ENCODE measurements around the gene PRR16.
"Not testable (repeated sequence)": the region's sequence is repeated elsewhere in the genome, so short reads cannot be mapped to it uniquely, and the experiment has no call there.

PRR16 gene

GRCh38 chr5:120463991-120464626, at the start of gene PRR16:
TSS of gene PRR16 (plus strand) at chr5:120464300.
- Histone ChIP-seq H3K4me1 (ENCODE audit: control insufficient read depth, insufficient read depth, low read length, unreplicated experiment) (peaks cover 30% of the 10 kb centered on the region), H3K27ac (ENCODE audit: low read depth, low read length) (peak within 1 kb of the TSS; percentile 35; the same call in 1 of the 2 replicates), H2AFZ (ENCODE audit: low read length, unreplicated experiment) (peak within 1 kb of the TSS; percentile 95), H3K79me2 (ENCODE audit: control insufficient read depth, insufficient read depth, low read length, unreplicated experiment) (peaks cover 49% of the 10 kb centered on the region), H3K36me3 (ENCODE audit: insufficient read depth, low read length) (no peaks in the 10 kb centered on the region), H3K27me3 (ENCODE audit: insufficient read depth, low read length) (no peaks in the 10 kb centered on the region), H3K4me3 (ENCODE audit: low read depth, low read length) (peak within 1 kb of the TSS; percentile 96)

- H3K79me2 ChIP-seq (ENCODE audit: control insufficient read depth, insufficient read depth, low read length, unreplicated experiment): no peaks in the 10 kb centered on the region
- no peaks in the 10 kb centered on the region for H3K36me3 ChIP-seq (ENCODE audit: insufficient read depth, low read length)
- H2AFZ ChIP-seq (ENCODE audit: low read length, unreplicated experiment): peak overlapping the region; percentile 89
- no peak overlapping the region for H3K27ac ChIP-seq (ENCODE audit: low read depth, low read length)
- H3K4me3 ChIP-seq (ENCODE audit: low read depth, low read length): no peak overlapping the region; the same call in 1 of the 2 replicates
- peaks cover 11% of the 10 kb centered on the region for H3K4me1 ChIP-seq (ENCODE audit: control insufficient read depth, insufficient read depth, low read length, unreplicated experiment)
- no peaks in the 10 kb centered on the region for H3K27me3 ChIP-seq (ENCODE audit: insufficient read depth, low read length)
Measured at GRCh38 chr5:120415985-120416384, 48.1 kb upstream of the PRR16 start.

GRCh38 chr5:120419127-120419526, 45.0 kb upstream of the PRR16 start:
- H3K27me3 ChIP-seq (ENCODE audit: insufficient read depth, low read length): no peaks in the 10 kb centered on the region
- H2AFZ ChIP-seq (ENCODE audit: low read length, unreplicated experiment): no peak overlapping the region
- H3K4me3 ChIP-seq (ENCODE audit: low read depth, low read length): no peak overlapping the region
- no peak overlapping the region for H3K27ac ChIP-seq (ENCODE audit: low read depth, low read length)
- no peaks in the 10 kb centered on the region for H3K36me3 ChIP-seq (ENCODE audit: insufficient read depth, low read length)
- no peaks in the 10 kb centered on the region for H3K79me2 ChIP-seq (ENCODE audit: control insufficient read depth, insufficient read depth, low read length, unreplicated experiment)
- H3K4me1 ChIP-seq (ENCODE audit: control insufficient read depth, insufficient read depth, low read length, unreplicated experiment): peaks cover 11% of the 10 kb centered on the region

GRCh38 chr5:120426633-120427275, 37.3 kb upstream of the PRR16 start:
- H3K4me3 ChIP-seq (ENCODE audit: low read depth, low read length); H3K27ac ChIP-seq (ENCODE audit: low read depth, low read length); H3K36me3 ChIP-seq (ENCODE audit: insufficient read depth, low read length); H3K79me2 ChIP-seq (ENCODE audit: control insufficient read depth, insufficient read depth, low read length, unreplicated experiment); H3K4me1 ChIP-seq (ENCODE audit: control insufficient read depth, insufficient read depth, low read length, unreplicated experiment); H2AFZ ChIP-seq (ENCODE audit: low read length, unreplicated experiment); H3K27me3 ChIP-seq (ENCODE audit: insufficient read depth, low read length): not testable (repeated sequence)

GRCh38 chr5:120430572-120430971, 33.5 kb upstream of the PRR16 start:
- no peak overlapping the region for H3K27ac ChIP-seq (ENCODE audit: low read depth, low read length)
- H3K36me3 ChIP-seq (ENCODE audit: insufficient read depth, low read length): no peaks in the 10 kb centered on the region
- no peaks in the 10 kb centered on the region for H3K79me2 ChIP-seq (ENCODE audit: control insufficient read depth, insufficient read depth, low read length, unreplicated experiment)
- no peaks in the 10 kb centered on the region for H3K27me3 ChIP-seq (ENCODE audit: insufficient read depth, low read length)
- no peak overlapping the region for H2AFZ ChIP-seq (ENCODE audit: low read length, unreplicated experiment)
- no peaks in the 10 kb centered on the region for H3K4me1 ChIP-seq (ENCODE audit: control insufficient read depth, insufficient read depth, low read length, unreplicated experiment)
- no peak overlapping the region for H3K4me3 ChIP-seq (ENCODE audit: low read depth, low read length)

- Histone ChIP-seq H3K79me2 (ENCODE audit: control insufficient read depth, insufficient read depth, low read length, unreplicated experiment) (no peaks in the 10 kb centered on the region), H3K36me3 (ENCODE audit: insufficient read depth, low read length) (no peaks in the 10 kb centered on the region), H3K4me3 (ENCODE audit: low read depth, low read length) (no peak overlapping the region), H3K4me1 (ENCODE audit: control insufficient read depth, insufficient read depth, low read length, unreplicated experiment) (peaks cover 4% of the 10 kb centered on the region), H2AFZ (ENCODE audit: low read length, unreplicated experiment) (no peak overlapping the region), H3K27me3 (ENCODE audit: insufficient read depth, low read length) (no peaks in the 10 kb centered on the region), H3K27ac (ENCODE audit: low read depth, low read length) (no peak overlapping the region)
Measured at GRCh38 chr5:120432861-120433260, 31.2 kb upstream of the PRR16 start.

- H3K27me3 ChIP-seq (ENCODE audit: insufficient read depth, low read length): no peaks in the 10 kb centered on the region
- H3K4me3 ChIP-seq (ENCODE audit: low read depth, low read length): no peak overlapping the region
- peaks cover 4% of the 10 kb centered on the region for H3K4me1 ChIP-seq (ENCODE audit: control insufficient read depth, insufficient read depth, low read length, unreplicated experiment)
- no peak overlapping the region for H2AFZ ChIP-seq (ENCODE audit: low read length, unreplicated experiment)
- H3K79me2 ChIP-seq (ENCODE audit: control insufficient read depth, insufficient read depth, low read length, unreplicated experiment): no peaks in the 10 kb centered on the region
- no peak overlapping the region for H3K27ac ChIP-seq (ENCODE audit: low read depth, low read length)
- no peaks in the 10 kb centered on the region for H3K36me3 ChIP-seq (ENCODE audit: insufficient read depth, low read length)
Measured at GRCh38 chr5:120435129-120435528, 29.0 kb upstream of the PRR16 start.

GRCh38 chr5:120436996-120437395, 27.1 kb upstream of the PRR16 start:
- Histone ChIP-seq H3K27me3 (ENCODE audit: insufficient read depth, low read length) (no peaks in the 10 kb centered on the region), H3K4me3 (ENCODE audit: low read depth, low read length) (no peak overlapping the region), H3K27ac (ENCODE audit: low read depth, low read length) (no peak overlapping the region), H3K79me2 (ENCODE audit: control insufficient read depth, insufficient read depth, low read length, unreplicated experiment) (no peaks in the 10 kb centered on the region), H3K4me1 (ENCODE audit: control insufficient read depth, insufficient read depth, low read length, unreplicated experiment) (peaks cover 4% of the 10 kb centered on the region), H3K36me3 (ENCODE audit: insufficient read depth, low read length) (no peaks in the 10 kb centered on the region), H2AFZ (ENCODE audit: low read length, unreplicated experiment) (peak overlapping the region; percentile 39)

- Histone ChIP-seq H3K27ac (ENCODE audit: low read depth, low read length) (no peak overlapping the region), H3K36me3 (ENCODE audit: insufficient read depth, low read length) (no peaks in the 10 kb centered on the region), H3K4me1 (ENCODE audit: control insufficient read depth, insufficient read depth, low read length, unreplicated experiment) (peaks cover 24% of the 10 kb centered on the region), H3K4me3 (ENCODE audit: low read depth, low read length) (no peak overlapping the region), H3K27me3 (ENCODE audit: insufficient read depth, low read length) (no peaks in the 10 kb centered on the region), H3K79me2 (ENCODE audit: control insufficient read depth, insufficient read depth, low read length, unreplicated experiment) (no peaks in the 10 kb centered on the region), H2AFZ (ENCODE audit: low read length, unreplicated experiment) (no peak overlapping the region)
Measured at GRCh38 chr5:120442694-120443093, 21.4 kb upstream of the PRR16 start.

- no peak overlapping the region for H3K27ac ChIP-seq (ENCODE audit: low read depth, low read length)
- no peak overlapping the region for H2AFZ ChIP-seq (ENCODE audit: low read length, unreplicated experiment)
- H3K79me2 ChIP-seq (ENCODE audit: control insufficient read depth, insufficient read depth, low read length, unreplicated experiment): no peaks in the 10 kb centered on the region
- no peaks in the 10 kb centered on the region for H3K27me3 ChIP-seq (ENCODE audit: insufficient read depth, low read length)
- H3K36me3 ChIP-seq (ENCODE audit: insufficient read depth, low read length): no peaks in the 10 kb centered on the region
- H3K4me1 ChIP-seq (ENCODE audit: control insufficient read depth, insufficient read depth, low read length, unreplicated experiment): peaks cover 31% of the 10 kb centered on the region
- no peak overlapping the region for H3K4me3 ChIP-seq (ENCODE audit: low read depth, low read length)
Measured at GRCh38 chr5:120443607-120444006, 20.5 kb upstream of the PRR16 start.

- Histone ChIP-seq H3K79me2 (ENCODE audit: control insufficient read depth, insufficient read depth, low read length, unreplicated experiment) (no peaks in the 10 kb centered on the region), H3K27me3 (ENCODE audit: insufficient read depth, low read length) (no peaks in the 10 kb centered on the region), H3K4me1 (ENCODE audit: control insufficient read depth, insufficient read depth, low read length, unreplicated experiment) (peaks cover 38% of the 10 kb centered on the region), H3K4me3 (ENCODE audit: low read depth, low read length) (no peak overlapping the region), H3K27ac (ENCODE audit: low read depth, low read length) (peak overlapping the region; percentile 82), H2AFZ (ENCODE audit: low read length, unreplicated experiment) (no peak overlapping the region), H3K36me3 (ENCODE audit: insufficient read depth, low read length) (no peaks in the 10 kb centered on the region)
Measured at GRCh38 chr5:120446068-120446492, 18.0 kb upstream of the PRR16 start.
